B cell (primary cell): Measurements from ENCODE around the gene NINL. TPM values are rescaled to one million over a fixed set of nuclear protein-coding genes. Genes with fewer than 3 reads are reported as not detected.

Experiments used
- ATAC-seq: fragments of 200-7000 bp; cut with Tn5 transposase; one replicate; pipeline ENCODE4 v1.10.0; 2021; ENCODE audit warnings: low read depth, mild to moderate bottlenecking, moderate number of reproducible peaks, moderate library complexity
- CTCF ChIA-PET: fragments of 350-600 bp; sonication (Branson Sonifier 250); formaldehyde crosslinking; loops from one replicate; lab custom pipeline; 2021; ENCODE audit warnings: antibody characterized with exemption, inconsistent platforms; lab: Charles Lee
- POLR2A ChIA-PET: fragments of 350-600 bp; sonication (Branson Sonifier 250); formaldehyde crosslinking; loops from one replicate; lab custom pipeline; 2021; ENCODE audit warnings: antibody characterized with exemption; lab: Charles Lee
- DNase-seq: peaks from one replicate; pipeline ENCODE4 v3.0.0; 2013
- H2AFZ ChIP-seq: 2 replicates; pipeline ENCODE4 v1.6.1; 2012; ENCODE audit warnings: mild to moderate bottlenecking, low read depth, low read length; ENCODE audit not compliant: insufficient read depth, poor library complexity, severe bottlenecking
- H3K27ac ChIP-seq, 2 donors: 1 replicate in 1 of 2; 2 replicates in 1 of 2; pipeline ENCODE4 v1.5.1; 2012 to 2013; ENCODE audit warnings: low read length in 2 of 2, mild to moderate bottlenecking in 2 of 2, moderate library complexity in 1 of 2
- H3K27me3 ChIP-seq, 4 experiments: fragments of 200-600 bp in 1 of 4; sonication (generic) in 1 of 4; replicated peaks in 1 of 4; 1 replicate in 2 of 4; 2 replicates in 2 of 4; pipeline versions ENCODE4 v1.6.1 to v1.7.0; 2013 to 2016; ENCODE audit warnings: low read length in 3 of 4, mild to moderate bottlenecking in 2 of 4, mixed read lengths in 1 of 4, moderate library complexity in 1 of 4; ENCODE audit not compliant: insufficient read depth in 4 of 4, control insufficient read depth in 3 of 4; ENCODE audit errors: control extremely low read depth in 1 of 4
- H3K36me3 ChIP-seq, 2 experiments: replicated peaks in 1 of 2; 1 replicate in 1 of 2; 2 replicates in 1 of 2; pipeline versions ENCODE4 v1.6.1 to v1.7.1; 2013; ENCODE audit warnings: low read length in 1 of 2; ENCODE audit not compliant: insufficient read depth in 2 of 2, control insufficient read depth in 1 of 2; ENCODE audit errors: control extremely low read depth in 1 of 2, extremely low read depth in 1 of 2
- H3K4me1 ChIP-seq, 2 donors: fragments of 200-600 bp in 1 of 2; sonication (generic) in 1 of 2; 1 replicate in 1 of 2; 2 replicates in 1 of 2; pipeline versions ENCODE4 v1.5.1 to v1.6.1; 2013 to 2017; ENCODE audit warnings: low read length in 2 of 2; ENCODE audit not compliant: control insufficient read depth in 2 of 2, insufficient read depth in 2 of 2
- H3K4me2 ChIP-seq: replicated peaks from 2 replicates; pipeline ENCODE3; 2012; ENCODE audit warnings: mild to moderate bottlenecking, low read depth, low read length; ENCODE audit not compliant: poor library complexity, severe bottlenecking
- H3K4me3 ChIP-seq, 5 experiments: fragments of 200-600 bp in 1 of 5; sonication (generic) in 1 of 5; 1 replicate in 3 of 5; 2 replicates in 2 of 5; pipeline versions ENCODE4 v1.5.1 to v1.7.0; 2011 to 2016; ENCODE audit warnings: low read length in 4 of 5, mild to moderate bottlenecking in 4 of 5, low read depth in 2 of 5, control low read depth in 1 of 5, moderate library complexity in 1 of 5; ENCODE audit not compliant: insufficient read depth in 1 of 5; ENCODE audit errors: control extremely low read depth in 1 of 5, extremely low read depth in 1 of 5
- H3K79me2 ChIP-seq: fragments of 200-600 bp; sonication (generic); one replicate; pipeline ENCODE4 v1.6.0; 2016; ENCODE audit warnings: low read length; ENCODE audit not compliant: control insufficient read depth, insufficient read depth
- H3K9ac ChIP-seq: fragments of 200-600 bp; sonication (generic); 2 replicates; pipeline ENCODE4 v1.6.1; 2017; ENCODE audit warnings: mild to moderate bottlenecking, low read length, moderate library complexity
- H3K9me3 ChIP-seq, 3 donors: one replicate each; pipeline versions ENCODE4 v1.6.1 to v1.7.1; 2013; ENCODE audit warnings: low read length in 2 of 3; ENCODE audit not compliant: control insufficient read depth in 2 of 3, insufficient read depth in 1 of 3; ENCODE audit errors: control extremely low read depth in 1 of 3
- H4K20me1 ChIP-seq: 2 replicates; pipeline ENCODE4 v1.6.0; 2012; ENCODE audit warnings: mild to moderate bottlenecking, low read length; ENCODE audit not compliant: insufficient read depth, control insufficient read depth, poor library complexity, severe bottlenecking
- H3K27ac Mint-ChIP-seq: one replicate; pipeline ENCODE4 v1.8.0; 2021; ENCODE audit warnings: mixed read lengths
- H3K27me3 Mint-ChIP-seq: one replicate; pipeline ENCODE4 v1.8.0; 2021; ENCODE audit warnings: mixed read lengths
- H3K4me1 Mint-ChIP-seq: one replicate; pipeline ENCODE4 v1.8.0; 2021; ENCODE audit warnings: mixed read lengths
- H3K4me3 Mint-ChIP-seq: one replicate; pipeline ENCODE4 v1.8.0; 2021; ENCODE audit warnings: mixed read lengths
- H3K9me3 Mint-ChIP-seq: one replicate; pipeline ENCODE4 v1.8.0; 2022; ENCODE audit warnings: mixed read lengths; ENCODE audit not compliant: insufficient read depth
- CTCF ChIP-seq: fragments of 200-600 bp; IDR thresholded peaks from one replicate; pipeline ENCODE4 v1.8.0; 2022; ENCODE audit warnings: antibody characterized with exemption, mild to moderate bottlenecking
- EZH2 ChIP-seq: IDR thresholded peaks from 2 replicates; pipeline ENCODE4 v1.6.1; 2012; ENCODE audit warnings: borderline replicate concordance, low read depth, mild to moderate bottlenecking, moderate library complexity, low read length; ENCODE audit not compliant: insufficient read depth, poor library complexity, severe bottlenecking
- WGBS: methylation state at CpG from one replicate; pipeline ENCODE4 v1.1.5; 2013; ENCODE audit warnings: missing lambda C conversion rate; ENCODE audit not compliant: insufficient coverage; 5-methylcytosine and 5-hydroxymethylcytosine counted together
- intact Hi-C: fragments of 100-400 bp; cut with micrococcal nuclease; formaldehyde crosslinking; loops from one replicate; pipeline ENCODE4 v1.10.0; 2022
- polyA plus RNA-seq: library from polyadenylated mRNA; depleted of rRNA; stranded (reverse); fragments of >200 nt; gene quantifications from 2 replicates; pipeline ENCODE4 v1.2.3, GENCODE V29; 2012
- total RNA-seq, 2 donors: library from RNA; stranded (reverse); fragments of 120-200 nt in 1 of 2; gene quantifications; 1 replicate in 1 of 2; 2 replicates in 1 of 2; pipeline versions ENCODE4 v1.2.3 to v1.2.4, GENCODE V29; 2013 to 2022

Gene NINL
- total and polyA plus RNA-seq, 2 donors (not counting 1 experiment from before 2014, with no cell fraction given), result 1.8 to 5.5 TPM

- H3K4me3 ChIP-seq, result no peak overlapping the region
- no peak overlapping the region for H3K4me2 ChIP-seq
- 83% methylated on average over 6 of the region's 6 CpGs for WGBS
- no peak for DNase-seq
- no peak for TF ChIP-seq EZH2
- TF ChIP-seq CTCF, result no peak
- Mint-ChIP-seq H3K4me1 (no peaks in the 10 kb centered on the region), H3K27me3 (peaks cover 10% of the 10 kb centered on the region), H3K4me3 (no peak overlapping the region), H3K9me3 (no peaks in the 10 kb centered on the region), H3K27ac (no peak overlapping the region)
- H3K9ac ChIP-seq, result no peak overlapping the region
- no peaks in the 10 kb centered on the region for H3K36me3 ChIP-seq
- H2AFZ ChIP-seq, result no peak overlapping the region
- no peaks in the 10 kb centered on the region for H3K4me1 ChIP-seq
- ChIA-PET POLR2A (no interaction called here), CTCF (no interaction called here)
- H3K27ac ChIP-seq, result no peak overlapping the region
- no peaks in the 10 kb centered on the region for H3K9me3 ChIP-seq
- no peaks in the 10 kb centered on the region for H4K20me1 ChIP-seq
- no peaks in the 10 kb centered on the region for H3K27me3 ChIP-seq
- intact Hi-C loops, result no loop called here
- H3K79me2 ChIP-seq, result no peaks in the 10 kb centered on the region
- ATAC-seq, result no peak
These were observed 31.5 kb downstream of the NINL start for GRCh38 chr20:25553819-25554296.

- no peaks in the 10 kb centered on the region for H3K4me1 Mint-ChIP-seq
- no peaks in the 10 kb centered on the region for H3K79me2 ChIP-seq
- no peak for TF ChIP-seq CTCF
These were observed 32.4 kb downstream of the NINL start for GRCh38 chr20:25552977-25553376.

More at GRCh38 chr20:25552977-25553376, 32.4 kb downstream of the NINL start:
- ChIA-PET POLR2A (no interaction called here), CTCF (no interaction called here)
- no peak overlapping the region for H2AFZ ChIP-seq
- H3K27ac Mint-ChIP-seq, result no peak overlapping the region
- H3K27me3 Mint-ChIP-seq, result peaks cover 10% of the 10 kb centered on the region
- no peaks in the 10 kb centered on the region for H3K9me3 ChIP-seq
- no peak overlapping the region for H3K4me3 ChIP-seq
- intact Hi-C loops, result no loop called here
- no peak for ATAC-seq
- no peak overlapping the region for H3K4me3 Mint-ChIP-seq
- H3K36me3 ChIP-seq, result no peaks in the 10 kb centered on the region
- no peaks in the 10 kb centered on the region for H3K9me3 Mint-ChIP-seq
- H3K4me1 ChIP-seq, result no peaks in the 10 kb centered on the region
- WGBS, result 85% methylated on average over 3 of the region's 5 CpGs
- no peak overlapping the region for H3K27ac ChIP-seq
- no peak overlapping the region for H3K4me2 ChIP-seq
- H3K27me3 ChIP-seq, result no peaks in the 10 kb centered on the region
- no peak for DNase-seq
- H4K20me1 ChIP-seq, result no peaks in the 10 kb centered on the region
- no peak overlapping the region for H3K9ac ChIP-seq
